Anterior cingulate cortex (tissue), 58 donors: ENCODE results near the gene ADAMTS10.
"Not testable (repeated sequence)": the region's sequence is repeated elsewhere in the genome, so short reads cannot be mapped to it uniquely, and the experiment has no call there.

Experiments used
- DNase-seq, 58 donors: peaks; one replicate each; lab custom pipeline; 2025; lab: John Stamatoyannopoulos, UW

The ADAMTS10 gene

GRCh38 chr19:8629996-8630683, 19.6 kb upstream of the ADAMTS10 start, which contains the start of gene NFILZ:
Gene NFILZ, plus strand, starts transcription at chr19:8630633. Its CDS starts 46,133 bp downstream, at chr19:8676766.
- DNase-seq: no peak

- no peak for DNase-seq
Observed at GRCh38 chr19:8629184-8629583, 18.7 kb upstream of the ADAMTS10 start.

- DNase-seq: no peak
Observed at GRCh38 chr19:8626842-8627241, 16.3 kb upstream of the ADAMTS10 start.

DNA sequence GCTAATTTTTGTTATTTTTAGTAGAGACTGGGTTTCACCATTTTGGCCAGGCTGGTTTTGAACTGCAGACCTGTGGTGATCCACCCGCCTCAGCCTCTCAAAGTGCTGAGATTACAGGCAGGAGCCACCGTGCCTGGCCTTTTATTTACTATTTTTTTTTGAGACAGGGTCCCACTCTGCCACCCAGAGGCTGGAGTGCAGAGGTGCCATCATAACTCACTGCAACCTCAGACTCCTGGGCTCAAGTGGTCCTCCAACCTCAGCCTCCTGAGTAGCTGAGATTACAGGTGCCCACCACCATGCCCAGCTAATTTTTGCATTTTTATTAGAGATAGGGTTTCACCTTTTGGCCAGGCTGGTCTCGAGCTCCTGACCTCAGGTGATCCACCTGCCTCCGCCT, 12.4 kb upstream of the ADAMTS10 start:
- not testable (repeated sequence) for DNase-seq

DNA sequence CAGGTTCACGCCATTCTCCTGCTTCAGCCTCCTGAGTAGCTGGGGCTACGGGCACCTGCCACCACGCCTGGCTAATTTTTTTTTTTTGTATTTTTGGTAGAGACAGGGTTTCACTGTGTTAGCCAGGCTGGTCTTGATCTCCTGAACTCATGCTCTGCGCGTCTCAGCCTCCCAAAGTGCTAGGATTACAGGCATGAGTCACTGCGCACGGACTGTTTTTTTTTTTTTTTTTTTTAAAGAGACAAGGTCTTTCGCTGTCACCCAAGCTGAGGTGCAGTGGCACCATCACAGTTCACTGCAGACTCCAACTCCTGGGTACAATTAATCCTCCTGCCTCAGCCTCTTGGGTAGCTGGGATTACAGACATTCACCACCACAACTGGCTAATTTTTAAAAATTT, 8.2 kb upstream of the ADAMTS10 start:
- no peak for DNase-seq

DNA sequence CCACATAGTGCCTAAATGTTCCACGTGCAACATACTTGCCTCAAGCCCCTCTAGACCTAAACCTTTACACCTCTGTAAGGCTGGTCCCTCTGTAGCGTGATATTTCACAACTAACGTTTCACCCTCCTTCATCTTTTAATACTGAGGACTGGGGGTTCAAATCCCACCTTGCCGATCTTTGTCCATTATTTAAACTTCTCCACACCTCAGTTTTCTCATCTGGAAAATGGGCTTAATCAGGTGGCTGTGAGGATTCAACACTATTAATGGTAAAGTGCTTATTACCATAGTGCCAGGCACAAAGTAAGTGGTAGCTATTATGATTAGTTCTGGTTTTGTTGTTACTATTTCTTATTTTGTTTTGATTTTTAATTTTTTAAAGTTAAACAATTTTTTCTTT, 7.5 kb upstream of the ADAMTS10 start:
- DNase-seq: no peak

- not testable (repeated sequence) for DNase-seq
Observed at GRCh38 chr19:8617325-8617724, 6.8 kb upstream of the ADAMTS10 start.

DNA sequence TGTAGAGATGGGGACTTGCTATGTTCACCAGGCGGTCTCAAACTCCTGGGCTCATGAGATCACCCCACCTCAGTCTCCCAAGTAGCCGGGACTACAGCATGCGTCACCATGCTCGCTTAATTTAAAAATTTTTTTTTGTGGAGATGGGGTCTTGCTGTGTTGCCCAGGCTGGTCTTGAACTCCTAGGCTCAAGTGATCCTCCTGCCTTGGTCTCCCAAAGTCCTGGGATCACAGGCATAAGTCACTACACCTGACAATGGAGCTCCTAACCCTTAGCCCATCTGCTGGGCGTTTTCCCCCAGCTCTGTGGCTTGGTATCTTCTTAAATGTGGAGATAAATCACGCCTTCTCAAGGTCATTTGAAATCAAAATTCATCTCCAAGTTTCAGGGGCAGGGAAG, 6.3 kb upstream of the ADAMTS10 start:
- no peak for DNase-seq

DNA sequence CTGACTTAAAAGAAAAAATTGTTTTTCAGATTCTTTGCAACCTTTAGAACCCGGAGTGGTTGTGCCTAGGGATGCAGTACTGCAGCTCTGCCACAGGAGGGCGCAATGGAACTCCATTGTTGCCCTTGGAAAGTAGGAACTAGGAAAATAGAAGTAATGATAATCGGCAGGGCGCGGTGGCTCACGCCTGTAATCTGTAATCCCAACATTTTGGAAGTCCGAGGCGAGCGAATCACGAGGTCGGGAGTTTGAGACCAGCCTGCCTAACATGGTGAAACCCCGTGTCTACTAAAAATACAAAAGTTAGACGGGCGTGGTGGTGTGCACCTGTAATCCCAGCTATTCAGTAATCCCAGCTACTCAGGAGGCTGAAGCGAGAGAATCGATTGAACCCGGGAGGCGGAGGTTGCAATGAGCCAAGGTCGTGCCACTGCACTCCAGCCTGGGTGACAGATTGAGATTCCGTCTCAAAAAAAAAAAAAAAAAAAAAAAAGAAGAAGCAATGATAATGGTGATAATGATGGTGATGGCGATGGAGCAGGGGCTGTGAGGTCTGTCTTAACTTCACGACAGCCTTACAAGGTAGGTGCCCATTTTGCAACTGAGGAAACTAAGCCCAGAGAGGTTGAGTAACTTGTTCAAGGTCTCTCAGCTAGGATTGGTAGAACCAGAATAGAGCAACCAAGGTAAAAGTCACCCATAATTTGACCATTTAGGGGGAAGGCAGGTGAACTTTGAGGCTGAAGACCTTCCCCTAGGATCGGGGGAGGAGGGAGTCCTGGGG, 5.5 kb upstream of the ADAMTS10 start:
- peak in 19 of 58 donors; percentile 3 to 57 (median 13) for DNase-seq

- no peak for DNase-seq
Observed at GRCh38 chr19:8615024-8615423, 4.5 kb upstream of the ADAMTS10 start.

DNA sequence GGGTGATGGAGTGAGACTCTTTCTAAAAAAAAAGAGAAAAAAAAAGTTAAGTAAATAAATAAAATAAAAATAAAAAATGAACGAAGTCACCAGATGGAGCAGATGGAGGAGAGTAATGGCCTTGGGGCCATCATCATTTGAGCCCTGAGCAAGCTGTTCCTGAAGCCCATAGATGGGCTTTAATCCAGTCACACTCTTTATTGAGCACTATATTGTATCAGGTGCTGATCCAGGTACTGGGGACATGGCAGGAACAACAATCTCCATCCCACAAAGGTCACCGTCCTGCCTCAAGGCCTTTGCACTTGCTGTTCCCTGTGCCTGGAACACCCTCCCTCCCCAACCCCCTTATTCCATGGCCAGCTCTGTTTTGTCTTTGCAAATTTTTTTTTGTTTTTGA, 3.9 kb upstream of the ADAMTS10 start:
- no peak for DNase-seq

- DNase-seq: no peak
Observed at GRCh38 chr19:8612807-8613171, 2.3 kb upstream of the ADAMTS10 start.

- DNase-seq: peak in 3 of 58 donors; percentile 8 to 50 (median 34)
Observed at GRCh38 chr19:8611877-8612806, 1.6 kb upstream of the ADAMTS10 start.

GRCh38 chr19:8611391-8611876, 919 bp upstream of the ADAMTS10 start:
- no peak for DNase-seq

DNA sequence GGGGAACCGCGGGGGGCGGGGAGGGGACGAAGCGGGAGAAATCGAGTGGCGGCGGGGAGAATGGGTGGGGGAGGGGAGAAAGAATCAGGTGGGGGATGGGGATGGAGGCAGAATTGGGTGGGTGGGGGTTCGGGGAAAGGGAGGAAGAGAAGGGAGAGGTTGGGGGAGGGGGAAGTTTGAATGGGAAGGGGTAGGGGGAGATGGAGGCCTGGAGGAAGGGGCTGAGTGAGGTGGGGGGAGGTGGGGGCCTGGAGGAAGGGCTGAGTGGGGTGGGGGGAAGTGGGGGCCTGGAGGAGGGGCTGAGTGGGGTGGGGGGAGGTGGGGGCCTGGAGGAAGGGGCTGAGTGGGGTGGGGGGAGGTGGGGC, 403 bp upstream of the ADAMTS10 start:
- DNase-seq: no peak

- DNase-seq: peak in 48 of 58 donors; percentile 7 to 78 (median 35)
Observed at GRCh38 chr19:8609279-8610040, 1.1 kb downstream of the ADAMTS10 start.

DNA sequence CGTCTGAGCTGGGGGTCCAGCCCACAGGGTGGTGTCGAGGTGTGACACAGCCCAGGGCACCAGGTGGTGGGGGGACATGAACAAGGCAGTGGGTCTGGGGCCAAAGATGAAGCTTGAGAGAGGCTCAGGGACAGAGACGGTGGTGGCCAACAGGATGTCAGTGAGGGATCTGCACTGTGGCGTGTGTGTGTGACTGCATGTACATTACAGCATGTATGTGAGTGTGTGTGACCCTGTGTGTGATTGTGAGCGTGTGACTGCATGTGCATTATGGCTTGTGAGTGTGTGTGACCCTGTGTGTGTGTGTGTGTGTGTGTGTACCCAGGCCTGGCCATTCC, 1.6 kb downstream of the ADAMTS10 start:
- DNase-seq: no peak

DNA sequence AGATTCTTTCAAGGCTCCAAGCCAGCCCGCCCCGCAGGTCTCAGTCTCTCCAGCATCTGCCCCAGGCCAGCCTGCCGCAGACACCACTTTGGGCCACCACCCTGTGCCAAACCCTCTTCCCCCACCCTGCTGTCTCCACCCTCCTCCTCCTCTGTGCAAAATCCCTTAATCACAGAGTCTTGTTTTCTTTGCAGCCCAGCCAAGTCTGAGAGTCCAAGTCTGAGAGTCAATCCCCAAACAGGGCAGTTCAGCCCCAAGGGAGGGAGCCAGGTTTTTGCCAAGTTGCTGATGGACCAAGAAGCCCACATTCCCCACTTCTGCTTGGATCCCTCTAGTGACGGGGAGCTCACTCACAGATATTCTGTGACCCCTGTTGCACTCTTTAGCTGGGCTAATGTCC, 3.1 kb downstream of the ADAMTS10 start:
- DNase-seq: peak in 3 of 58 donors; percentile 9 to 47 (median 15)

DNA sequence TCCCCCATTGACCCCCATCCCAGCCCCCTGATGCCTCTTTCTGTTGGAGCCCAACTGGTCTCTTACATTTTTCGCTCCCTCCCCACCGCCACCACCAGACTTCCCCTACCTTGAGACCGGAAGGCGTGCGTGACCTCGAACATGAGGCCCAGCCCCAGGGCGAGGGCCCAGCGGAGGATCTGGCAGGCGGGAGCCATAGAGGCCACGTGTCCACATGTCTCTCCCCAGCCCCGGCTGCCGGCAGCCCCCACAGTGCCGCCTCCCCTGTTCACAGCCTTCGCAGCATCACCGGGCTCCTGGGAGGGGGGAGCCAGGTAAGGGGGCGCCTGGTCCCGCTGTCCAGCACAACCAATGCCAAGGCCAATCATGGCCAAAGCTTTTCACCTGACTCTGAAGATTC, 5.0 kb downstream of the ADAMTS10 start:
- no peak for DNase-seq

GRCh38 chr19:8601796-8602195, 8.7 kb downstream of the ADAMTS10 start:
- no peak for DNase-seq
